Measurements from ENCODE around the gene DLGAP1.

Gene DLGAP1

GRCh38 chr18:3510896-3511295 lies 944.2 kb downstream of the DLGAP1 start:
- Histone ChIP-seq H3K4me3 (ENCODE audit: low read depth, low read length) (no peak overlapping the region), H3K9me3 (ENCODE audit: severe bottlenecking) (no peaks in the 10 kb centered on the region), H3K27me3 (ENCODE audit: insufficient read depth, low read depth, severe bottlenecking) (no peaks in the 10 kb centered on the region), H3K36me3 (no peaks in the 10 kb centered on the region), H3K27ac (no peak overlapping the region)
- DNase-seq, result no peak
- no peak for TF ChIP-seq CTCF (IDR thresholded peaks at IDR 0.05; ENCODE audit: low read depth, low read length)

GRCh38 chr18:3510024-3510423 lies 945.1 kb downstream of the DLGAP1 start:
- no peak for TF ChIP-seq CTCF (IDR thresholded peaks at IDR 0.05; ENCODE audit: low read depth, low read length)

GRCh38 chr18:3508576-3509549 lies 946.2 kb downstream of the DLGAP1 start:
- Histone ChIP-seq H3K4me3 (ENCODE audit: low read depth, low read length) (no peak overlapping the region), H3K27ac (no peak overlapping the region), H3K27me3 (ENCODE audit: insufficient read depth, low read depth, severe bottlenecking) (no peaks in the 10 kb centered on the region), H3K9me3 (ENCODE audit: severe bottlenecking) (no peaks in the 10 kb centered on the region), H3K36me3 (no peaks in the 10 kb centered on the region)
- DNase-seq, result no peak
- TF ChIP-seq CTCF (IDR thresholded peaks at IDR 0.05; ENCODE audit: low read depth, low read length), result no peak

More at GRCh38 chr18:3510024-3510423, 945.1 kb downstream of the DLGAP1 start:
- H3K27me3 ChIP-seq (ENCODE audit: insufficient read depth, low read depth, severe bottlenecking), result no peaks in the 10 kb centered on the region
- no peak overlapping the region for H3K4me3 ChIP-seq (ENCODE audit: low read depth, low read length)
- DNase-seq, result no peak
- H3K36me3 ChIP-seq, result no peaks in the 10 kb centered on the region
- H3K27ac ChIP-seq, result no peak overlapping the region
- H3K9me3 ChIP-seq (ENCODE audit: severe bottlenecking), result no peaks in the 10 kb centered on the region

GRCh38 chr18:3504637-3505036 lies 950.5 kb downstream of the DLGAP1 start:
- no peak overlapping the region for H3K4me3 ChIP-seq (ENCODE audit: low read depth, low read length)
- DNase-seq, result no peak
- TF ChIP-seq CTCF (IDR thresholded peaks at IDR 0.05; ENCODE audit: low read depth, low read length), result no peak
- H3K27me3 ChIP-seq (ENCODE audit: insufficient read depth, low read depth, severe bottlenecking), result no peaks in the 10 kb centered on the region
- no peak overlapping the region for H3K27ac ChIP-seq
- H3K36me3 ChIP-seq, result no peaks in the 10 kb centered on the region
- no peaks in the 10 kb centered on the region for H3K9me3 ChIP-seq (ENCODE audit: severe bottlenecking)

GRCh38 chr18:3502650-3503049 lies 952.5 kb downstream of the DLGAP1 start:
- DNase-seq, result no peak
- no peak for TF ChIP-seq CTCF (IDR thresholded peaks at IDR 0.05; ENCODE audit: low read depth, low read length)
- no peak overlapping the region for H3K27ac ChIP-seq

More at GRCh38 chr18:3502650-3503049, 952.5 kb downstream of the DLGAP1 start:
- Histone ChIP-seq H3K36me3 (no peaks in the 10 kb centered on the region), H3K9me3 (ENCODE audit: severe bottlenecking) (no peaks in the 10 kb centered on the region), H3K27me3 (ENCODE audit: insufficient read depth, low read depth, severe bottlenecking) (no peaks in the 10 kb centered on the region), H3K4me3 (ENCODE audit: low read depth, low read length) (no peak overlapping the region)

All from WERI-Rb-1 (cell line).